GM23338 (cell line): ENCODE results near the gene ATP9A. TPM values are rescaled to one million over a fixed set of nuclear protein-coding genes. Genes with fewer than 3 reads are reported as not detected.

Source experiments
- ATAC-seq: fragments of 200-7000 bp; cut with Tn5 transposase; 3 replicates; pipeline ENCODE4 v1.9.1; 2020
- DNase-seq: peaks from one replicate; pipeline ENCODE4 v3.0.0-alpha.2; 2015; ENCODE audit warnings: low spot score
- H2AFZ ChIP-seq: fragments of 200-600 bp; sonication (generic); 2 replicates; pipeline ENCODE4 v1.8.0; 2016; ENCODE audit warnings: antibody characterized with exemption, mild to moderate bottlenecking, moderate library complexity
- H3F3A ChIP-seq: fragments of 200-600 bp; sonication (generic); replicated peaks from 2 replicates; pipeline ENCODE4 v1.8.0; 2017; ENCODE audit warnings: antibody characterized with exemption, mixed run types, low read depth
- H3K27ac ChIP-seq: fragments of 200-600 bp; sonication (generic); 2 replicates; pipeline ENCODE4 v1.6.1; 2016; ENCODE audit warnings: low read depth
- H3K27me3 ChIP-seq: fragments of 200-600 bp; sonication (generic); 2 replicates; pipeline ENCODE4 v1.8.0; 2016; ENCODE audit warnings: mild to moderate bottlenecking, mixed run types, moderate library complexity; ENCODE audit not compliant: insufficient read depth
- H3K36me3 ChIP-seq: fragments of 200-600 bp; sonication (generic); 2 replicates; pipeline ENCODE4 v1.8.0; 2016; ENCODE audit warnings: mild to moderate bottlenecking; ENCODE audit not compliant: insufficient read depth
- H3K4me1 ChIP-seq: fragments of 200-600 bp; sonication (generic); 2 replicates; pipeline ENCODE4 v1.8.0; 2016; ENCODE audit warnings: mild to moderate bottlenecking, moderate library complexity; ENCODE audit not compliant: insufficient read depth
- H3K4me2 ChIP-seq: fragments of 200-600 bp; sonication (generic); 2 replicates; pipeline ENCODE4 v1.7.1; 2017; ENCODE audit warnings: mixed run types
- H3K4me3 ChIP-seq: fragments of 200-600 bp; sonication (generic); 2 replicates; pipeline ENCODE4 v1.6.1; 2016; ENCODE audit warnings: mixed run types
- H3K79me2 ChIP-seq: fragments of 200-600 bp; sonication (generic); replicated peaks from 2 replicates; pipeline ENCODE4 v1.8.0; 2017; ENCODE audit warnings: mild to moderate bottlenecking; ENCODE audit not compliant: insufficient read depth
- H3K9me2 ChIP-seq: fragments of 200-600 bp; sonication (generic); 2 replicates; pipeline ENCODE4 v1.8.0; 2017; ENCODE audit not compliant: insufficient read depth
- H4K20me1 ChIP-seq: fragments of 200-600 bp; sonication (generic); replicated peaks from 2 replicates; pipeline ENCODE4 v1.8.0; 2017; ENCODE audit warnings: mild to moderate bottlenecking; ENCODE audit not compliant: insufficient read depth
- H3K27ac Mint-ChIP-seq: 2 replicates; pipeline ENCODE4 v1.8.0; 2020; ENCODE audit warnings: inconsistent platforms, mild to moderate bottlenecking, moderate library complexity, mixed read lengths
- H3K27me3 Mint-ChIP-seq: 3 replicates; pipeline ENCODE4 v1.8.0; 2022; ENCODE audit warnings: low read depth, mild to moderate bottlenecking, moderate library complexity, mixed read lengths, inconsistent platforms; ENCODE audit not compliant: insufficient read depth, poor library complexity
- H3K36me3 Mint-ChIP-seq: 3 replicates; pipeline ENCODE4 v1.8.0; 2021; ENCODE audit warnings: low read depth, mild to moderate bottlenecking, inconsistent platforms, moderate library complexity, mixed read lengths
- H3K4me1 Mint-ChIP-seq: 3 replicates; pipeline ENCODE4 v1.8.0; 2020; ENCODE audit warnings: mild to moderate bottlenecking, inconsistent platforms, mixed read lengths
- H3K4me3 Mint-ChIP-seq: 3 replicates; pipeline ENCODE4 v1.8.0; 2021; ENCODE audit warnings: moderate library complexity, mild to moderate bottlenecking, inconsistent platforms, mixed read lengths
- H3K9me3 Mint-ChIP-seq: 3 replicates; pipeline ENCODE4 v1.8.0; 2020; ENCODE audit warnings: moderate library complexity, mild to moderate bottlenecking, inconsistent platforms, mixed read lengths
- CTCF ChIP-seq, 2 experiments: fragments of 200-600 bp in 1 of 2; sonication (generic) in 1 of 2; conservative IDR thresholded peaks; 2 replicates each; pipeline versions ENCODE4 v1.5.1 to v1.6.1; 2016 to 2017; ENCODE audit warnings: antibody characterized with exemption in 2 of 2, low read depth in 2 of 2, mild to moderate bottlenecking in 2 of 2, moderate library complexity in 1 of 2
- EZH2 ChIP-seq: fragments of 200-600 bp; sonication (generic); IDR thresholded peaks from one replicate; pipeline ENCODE4 v1.8.0; 2017; ENCODE audit warnings: antibody characterized with exemption, mild to moderate bottlenecking, low read depth; ENCODE audit not compliant: unreplicated experiment
- NANOG ChIP-seq: IDR thresholded peaks from 2 replicates; pipeline ENCODE4 v1.6.1; 2016; ENCODE audit warnings: antibody characterized with exemption, borderline replicate concordance
- REST ChIP-seq: IDR thresholded peaks from one replicate; pipeline ENCODE4 v1.6.1; 2018; ENCODE audit warnings: antibody characterized with exemption; ENCODE audit not compliant: unreplicated experiment
- ZNF114 ChIP-seq: fragments of 250-450 bp; sonication (Bioruptor Pico); IDR thresholded peaks from 2 replicates; pipeline ENCODE4 v1.5.0; 2020; ENCODE audit warnings: mild to moderate bottlenecking, moderate library complexity
- polyA plus RNA-seq: library from polyadenylated mRNA; unstranded; fragments of >200 nt; fragmentation: Nextera tagmentation; extraction: Ambion mirVana; gene quantifications from 2 replicates; pipeline ENCODE4 v1.2.1, GENCODE V29; 2016
- total RNA-seq: library from RNA; depleted of rRNA; stranded (reverse); fragments of >200 nt; shearing (Covaris generic); gene quantifications from 2 replicates; pipeline ENCODE4 v1.2.3, GENCODE V29; 2014

Gene ATP9A
- total and polyA plus RNA-seq, 2 experiments from 2014 or later, result 0.94 to 5.9 TPM

- TF ChIP-seq ZNF114 (CRISPR knock-in tag), result no peak
- no peak for TF ChIP-seq REST
Observed at GRCh38 chr20:51578145-51578459, 190.1 kb downstream of the ATP9A start (continued).

- H4K20me1 ChIP-seq, result no peaks in the 10 kb centered on the region
- H3K4me2 ChIP-seq, result no peak overlapping the region
- H2AFZ ChIP-seq, result no peak overlapping the region
- no peak overlapping the region for H3K27ac ChIP-seq
- TF ChIP-seq NANOG (no peak), CTCF (conservative IDR thresholded peaks at IDR 0.05; ENCODE audit: low read depth in 2 of 2) (0 out of 4 replicates have a peak, but pooled peaks of 1 of the 2 experiments have one; percentile 12)
- H3K79me2 ChIP-seq, result no peaks in the 10 kb centered on the region
- DNase-seq (no peak), ATAC-seq (no peak)
- 0 out of 2 replicates have a peak, but pooled peaks cover 5% of the 10 kb centered on the region for H3K9me2 ChIP-seq
- H3K4me1 ChIP-seq, result no peaks in the 10 kb centered on the region
- Mint-ChIP-seq H3K36me3 (no peaks in the 10 kb centered on the region), H3K9me3 (peaks cover 2% of the 10 kb centered on the region; the same call in 1 of the 3 replicates), H3K27ac (no peak overlapping the region), H3K4me1 (no peaks in the 10 kb centered on the region; the same call in 2 of the 3 replicates), H3K4me3 (no peak overlapping the region), H3K27me3 (peaks cover 7% of the 10 kb centered on the region)
- no peaks in the 10 kb centered on the region for H3F3A ChIP-seq
- H3K4me3 ChIP-seq, result no peak overlapping the region
- no peaks in the 10 kb centered on the region for H3K27me3 ChIP-seq
- H3K36me3 ChIP-seq, result no peaks in the 10 kb centered on the region
Observed at GRCh38 chr20:51577432-51578144, 190.6 kb downstream of the ATP9A start.

- Mint-ChIP-seq H3K9me3 (peaks cover 2% of the 10 kb centered on the region; the same call in 1 of the 3 replicates), H3K27me3 (peaks cover 8% of the 10 kb centered on the region), H3K4me3 (no peak overlapping the region), H3K4me1 (no peaks in the 10 kb centered on the region; the same call in 2 of the 3 replicates), H3K27ac (no peak overlapping the region), H3K36me3 (no peaks in the 10 kb centered on the region)
- H3K4me1 ChIP-seq, result no peaks in the 10 kb centered on the region
- H2AFZ ChIP-seq, result no peak overlapping the region
- H3K4me3 ChIP-seq, result no peak overlapping the region
- DNase-seq (no peak), ATAC-seq (no peak)
- no peaks in the 10 kb centered on the region for H3K27me3 ChIP-seq
- no peaks in the 10 kb centered on the region for H3K36me3 ChIP-seq
- no peak overlapping the region for H3K27ac ChIP-seq
- H3K79me2 ChIP-seq, result no peaks in the 10 kb centered on the region
- no peaks in the 10 kb centered on the region for H3F3A ChIP-seq
- H4K20me1 ChIP-seq, result no peaks in the 10 kb centered on the region
- no peak overlapping the region for H3K4me2 ChIP-seq
- 0 out of 2 replicates have a peak, but pooled peaks cover 2% of the 10 kb centered on the region for H3K9me2 ChIP-seq
- TF ChIP-seq NANOG (no peak), ZNF114 (CRISPR knock-in tag) (no peak), EZH2 (no peak), CTCF (conservative IDR thresholded peaks at IDR 0.05; ENCODE audit: low read depth in 2 of 2) (no peak)
Observed at GRCh38 chr20:51575486-51575885, 192.7 kb downstream of the ATP9A start.
